H1 (cell line): ENCODE data around the gene SLC35B1. TPM values are rescaled to one million over a fixed set of nuclear protein-coding genes. Genes with fewer than 3 reads are reported as not detected.

Experiments used
- CTCF ChIA-PET: fragments of 300-600 bp; sonication (Branson Sonifier 250); formaldehyde crosslinking; loops from one replicate; lab custom pipeline; 2021; ENCODE audit not compliant: partially characterized antibody; lab: Charles Lee
- POLR2A ChIA-PET: fragments of 300-600 bp; sonication (Branson Sonifier 250); formaldehyde crosslinking; loops from one replicate; lab custom pipeline; 2021; ENCODE audit warnings: inconsistent platforms; ENCODE audit not compliant: partially characterized antibody; lab: Charles Lee
- DNase-seq, 2 experiments: peaks; one replicate each; pipeline versions ENCODE4 v3.0.0 to v3.0.0-alpha.2; 2010 to 2022; ENCODE audit warnings: low spot score in 2 of 2, low read depth in 1 of 2, mixed read lengths in 1 of 2
- FAIRE-seq: peaks from 2 replicates; lab custom pipeline; 2011; peaks lifted over from hg19 to GRCh38; lab: Jason Lieb, UNC
- H2AFZ ChIP-seq: 2 replicates; pipeline ENCODE4 v1.8.1; 2012; ENCODE audit warnings: low read length, inconsistent platforms
- H2AK5ac ChIP-seq: 2 replicates; pipeline ENCODE4 v1.6.1; 2013; ENCODE audit warnings: low read depth, low read length
- H2BK120ac ChIP-seq: replicated peaks from 2 replicates; pipeline ENCODE3; 2013; ENCODE audit warnings: low read depth, low read length, inconsistent platforms
- H2BK12ac ChIP-seq: 2 replicates; pipeline ENCODE4 v1.6.1; 2013; ENCODE audit warnings: low read depth, low read length
- H2BK15ac ChIP-seq: 2 replicates; pipeline ENCODE4 v1.6.1; 2013; ENCODE audit warnings: low read length
- H2BK20ac ChIP-seq: 2 replicates; pipeline ENCODE4 v1.6.1; 2013; ENCODE audit warnings: low read length
- H2BK5ac ChIP-seq: 2 replicates; pipeline ENCODE4 v1.6.1; 2013; ENCODE audit warnings: low read depth, low read length
- H3K14ac ChIP-seq: 2 replicates; pipeline ENCODE4 v1.6.1; 2013; ENCODE audit warnings: inconsistent platforms; ENCODE audit not compliant: insufficient read length
- H3K18ac ChIP-seq: 2 replicates; pipeline ENCODE4 v1.6.1; 2013; ENCODE audit warnings: low read length; ENCODE audit errors: extremely low read depth
- H3K23ac ChIP-seq: 2 replicates; pipeline ENCODE4 v1.6.1; 2013; ENCODE audit warnings: inconsistent platforms; ENCODE audit not compliant: insufficient read length
- H3K23me2 ChIP-seq: 2 replicates; pipeline ENCODE4 v1.6.1; 2013; ENCODE audit warnings: low read depth, low read length
- H3K27ac ChIP-seq: 2 replicates; pipeline ENCODE4 v1.6.1; 2011; ENCODE audit warnings: low read depth, low read length, inconsistent platforms
- H3K27me3 ChIP-seq, 4 experiments: replicated peaks in 1 of 4; 1 replicate in 1 of 4; 2 replicates in 3 of 4; pipeline versions ENCODE4 v1.6.1 to v1.8.1; 2011 to 2013; ENCODE audit warnings: low read length in 3 of 4, mild to moderate bottlenecking in 3 of 4, inconsistent platforms in 2 of 4, mixed read lengths in 2 of 4, moderate library complexity in 1 of 4; ENCODE audit not compliant: control insufficient read depth in 3 of 4, insufficient read depth in 3 of 4; ENCODE audit errors: extremely low read depth in 1 of 4
- H3K36me3 ChIP-seq, 4 experiments: 2 replicates each; pipeline versions ENCODE4 v1.6.1 to v1.8.1; 2011 to 2013; ENCODE audit warnings: mild to moderate bottlenecking in 4 of 4, low read length in 3 of 4, moderate library complexity in 2 of 4, control low read depth in 1 of 4, inconsistent platforms in 1 of 4; ENCODE audit not compliant: insufficient read depth in 4 of 4, control insufficient read depth in 2 of 4
- H3K4ac ChIP-seq: replicated peaks from 2 replicates; pipeline ENCODE3; 2013; ENCODE audit warnings: low read length, low read depth, mixed read lengths, inconsistent platforms; ENCODE audit not compliant: insufficient read length
- H3K4me1 ChIP-seq, 4 experiments: replicated peaks in 1 of 4; 1 replicate in 1 of 4; 2 replicates in 3 of 4; pipeline versions ENCODE4 v1.6.1 to v1.8.1; 2011 to 2013; ENCODE audit warnings: low read length in 3 of 4, inconsistent platforms in 2 of 4, mixed read lengths in 1 of 4; ENCODE audit not compliant: insufficient read depth in 4 of 4, control insufficient read depth in 3 of 4
- H3K4me2 ChIP-seq, 2 experiments: 2 replicates each; pipeline versions ENCODE4 v1.6.1 to v1.8.1; 2011 to 2013; ENCODE audit warnings: low read depth in 2 of 2, low read length in 2 of 2, control low read depth in 1 of 2, inconsistent platforms in 1 of 2, mild to moderate bottlenecking in 1 of 2; ENCODE audit not compliant: insufficient read depth in 1 of 2
- H3K4me3 ChIP-seq, 4 experiments: fragments of 200-600, 300-600 bp in 1 of 4; sonication (generic), shearing (Covaris generic), sonication (Bioruptor Twin) in 1 of 4; 2 replicates each; pipeline versions ENCODE4 v1.5.1 to v1.8.1; 2011 to 2016; ENCODE audit warnings: low read length in 4 of 4, low read depth in 3 of 4, control low read depth in 2 of 4, inconsistent platforms in 2 of 4, mild to moderate bottlenecking in 2 of 4, mixed read lengths in 1 of 4, moderate library complexity in 1 of 4; ENCODE audit not compliant: insufficient read depth in 2 of 4; ENCODE audit errors: extremely low read depth in 1 of 4
- H3K56ac ChIP-seq: replicated peaks from 2 replicates; pipeline ENCODE3; 2013; ENCODE audit warnings: low read depth, mild to moderate bottlenecking, mixed read lengths, low read length, inconsistent platforms; ENCODE audit not compliant: insufficient read length
- H3K79me1 ChIP-seq: 2 replicates; pipeline ENCODE4 v1.6.1; 2013; ENCODE audit warnings: low read depth, low read length, control low read depth
- H3K79me2 ChIP-seq, 2 experiments: 2 replicates each; pipeline versions ENCODE4 v1.6.1 to v1.8.1; 2012 to 2013; ENCODE audit warnings: low read length in 2 of 2, mild to moderate bottlenecking in 2 of 2, inconsistent platforms in 1 of 2; ENCODE audit not compliant: insufficient read depth in 2 of 2, control insufficient read depth in 1 of 2
- H3K9ac ChIP-seq, 4 experiments: replicated peaks in 1 of 4; 1 replicate in 1 of 4; 2 replicates in 3 of 4; pipeline versions ENCODE4 v1.6.1 to v1.8.1; 2011 to 2013; ENCODE audit warnings: low read depth in 3 of 4, low read length in 3 of 4, control low read depth in 2 of 4, mild to moderate bottlenecking in 2 of 4, moderate library complexity in 2 of 4, inconsistent platforms in 1 of 4; ENCODE audit errors: extremely low read depth in 1 of 4
- H3K9me3 ChIP-seq, 2 experiments: 2 replicates each; pipeline versions ENCODE4 v1.6.1 to v1.8.1; 2012 to 2013; ENCODE audit warnings: mild to moderate bottlenecking in 2 of 2, moderate library complexity in 2 of 2, control low read depth in 1 of 2, inconsistent platforms in 1 of 2, low read depth in 1 of 2, low read length in 1 of 2, mixed read lengths in 1 of 2; ENCODE audit not compliant: insufficient read depth in 2 of 2
- H4K20me1 ChIP-seq, 2 experiments: replicated peaks in 1 of 2; 2 replicates each; pipeline versions ENCODE3 to v1.8.1; 2011 to 2013; ENCODE audit warnings: inconsistent platforms in 2 of 2, low read length in 2 of 2, mild to moderate bottlenecking in 1 of 2; ENCODE audit not compliant: insufficient read depth in 2 of 2, control insufficient read depth in 1 of 2
- H4K5ac ChIP-seq: 2 replicates; pipeline ENCODE4 v1.6.1; 2013; ENCODE audit warnings: low read length, low read depth, mixed read lengths, inconsistent platforms; ENCODE audit not compliant: insufficient read length
- H4K8ac ChIP-seq: 2 replicates; pipeline ENCODE4 v1.8.0; 2013; ENCODE audit warnings: mild to moderate bottlenecking, moderate library complexity, low read length, inconsistent platforms; ENCODE audit not compliant: insufficient read depth; ENCODE audit errors: extremely low read depth
- H4K91ac ChIP-seq: replicated peaks from 2 replicates; pipeline ENCODE3; 2013; ENCODE audit warnings: low read length, mixed read lengths, inconsistent platforms; ENCODE audit not compliant: insufficient read length
- CHD1 ChIP-seq: IDR thresholded peaks from 2 replicates; pipeline ENCODE4 v1.6.1; 2012; ENCODE audit warnings: low read depth, low read length, improper control_type of control experiment
- CTCF ChIP-seq, 3 experiments: IDR thresholded peaks; 1 replicate in 2 of 3; 2 replicates in 1 of 3; pipeline versions ENCODE4 v1.5.1 to v1.6.1; 2011; ENCODE audit warnings: low read length in 3 of 3, mild to moderate bottlenecking in 3 of 3, inconsistent platforms in 2 of 3, low read depth in 1 of 3, moderate library complexity in 1 of 3; ENCODE audit not compliant: insufficient read depth in 1 of 3; ENCODE audit errors: control extremely low read depth in 1 of 3
- EZH2 ChIP-seq: fragments of 200-600 bp; sonication (generic); IDR thresholded peaks from 2 replicates; pipeline ENCODE4 v1.7.1; 2012; ENCODE audit warnings: low read depth, mild to moderate bottlenecking, moderate library complexity, low read length, inconsistent platforms; ENCODE audit not compliant: severe bottlenecking
- RAD21 ChIP-seq, 2 experiments: IDR thresholded peaks in 1 of 2; conservative IDR thresholded peaks in 1 of 2; 2 replicates each; pipeline ENCODE4 v1.6.1; 2011; ENCODE audit warnings: low read depth in 2 of 2, low read length in 2 of 2, improper control_type of control experiment in 1 of 2, inconsistent platforms in 1 of 2, mild to moderate bottlenecking in 1 of 2, moderate library complexity in 1 of 2
- WGBS, 2 experiments: shearing (Covaris generic) in 1 of 2; methylation state at CpG; one replicate each; pipeline versions ENCODE4 v1.1.6 to v1.1.7; 2013 to 2015; ENCODE audit warnings: low lambda C conversion rate in 2 of 2, mixed read lengths in 2 of 2, inconsistent platforms in 1 of 2, low coverage in 1 of 2, missing lambda C conversion rate in 1 of 2; ENCODE audit not compliant: insufficient replicate concordance in 2 of 2, insufficient coverage in 1 of 2, insufficient read length in 1 of 2; ENCODE audit errors: extremely low coverage in 1 of 2, missing lambda C conversion rate in 1 of 2; 5-methylcytosine and 5-hydroxymethylcytosine counted together
- polyA plus RNA-seq, 7 experiments: library from polyadenylated mRNA; depleted of rRNA in 3 of 7; stranded (reverse) in 5 of 7; unstranded in 2 of 7; fragments of >200 nt in 5 of 7; fragments of 200-250 nt in 2 of 7; gene quantifications; 1 replicate in 5 of 7; 2 replicates in 1 of 7; 4 replicates in 1 of 7; pipeline versions ENCODE4 v1.2.1 to v1.2.3, GENCODE V29; 2011 to 2013; ENCODE audit warnings: missing spikeins in 2 of 7, mixed read lengths in 2 of 7
- total RNA-seq: library from RNA; stranded (reverse); fragmentation: NEBNext Ultra II Directional; extraction: Animal tissue kit (Norgen Biotek cat#: 25700); gene quantifications from 2 replicates; pipeline ENCODE4 v1.2.1, GENCODE V29; 2021

SLC35B1 gene
- total and polyA plus RNA-seq, 2 of the 8 experiments (the other 6 are each of a cell fraction or from before 2014, with no cell fraction given) = 56.5 to 87.7 TPM

- no peak overlapping the region for H2AK5ac ChIP-seq
- FAIRE-seq (peak; percentile 45), DNase-seq (no peak)
- peaks cover 20 to 49% (median 45%) of the 10 kb centered on the region in 4 experiments for H3K36me3 ChIP-seq
- no peak overlapping the region for H3K9ac ChIP-seq
- H4K5ac ChIP-seq = no peak overlapping the region
- no peak overlapping the region for H3K4me3 ChIP-seq
- H3K18ac ChIP-seq = no peak overlapping the region
- H4K8ac ChIP-seq = no peak overlapping the region; the same call in 1 of the 2 replicates
- no peak overlapping the region for H2BK5ac ChIP-seq
- no peaks in the 10 kb centered on the region for H3K9me3 ChIP-seq
- ChIA-PET POLR2A (interaction anchor here (1.0 to 1.8 kb wide), 4 partner anchors 60 to 162 kb away, joined by 3 to 4 read pairs (median 4); partner anchors contain the start of gene FAM117A), CTCF (interaction anchor here (0.8 to 19.2 kb wide), 25 partner anchors 8 to 293 kb away, joined by 3 to 310 read pairs (median 4); partner anchors contain the start of genes NXPH3 and SPOP)
- no peaks in the 10 kb centered on the region for H4K20me1 ChIP-seq
- no peak overlapping the region for H3K4ac ChIP-seq
- H3K4me1 ChIP-seq = peaks cover 2 to 4% (median 3%) of the 10 kb centered on the region in 4 experiments; a peak in 6 of 7 replicates
- whole genome bisulfite sequencing, 2 experiments = 90% methylated on average over 6 of the region's 6 CpGs; no CpG with 5 or more reads in 1 of the 2 experiments
- no peak overlapping the region for H2BK15ac ChIP-seq
- H2BK12ac ChIP-seq = no peak overlapping the region
- no peak overlapping the region for H4K91ac ChIP-seq
- H3K79me1 ChIP-seq = no peaks in the 10 kb centered on the region; the same call in 1 of the 2 replicates
- TF ChIP-seq CTCF (IDR thresholded peaks at IDR 0.05; ENCODE audit: control extremely low read depth in 1 of 3, insufficient read depth in 1 of 3, low read depth in 1 of 3, low read length in 3 of 3) = peak; percentile 62 to 74 (median 63)
- peak; percentile 53 to 62 for TF ChIP-seq RAD21 (IDR thresholded peaks at IDR 0.05 in 1 of 2, conservative IDR thresholded peaks at IDR 0.05 in 1 of 2; ENCODE audit: low read depth in 2 of 2, low read length in 2 of 2)
- no peak for TF ChIP-seq EZH2
- TF ChIP-seq CHD1 = no peak
- no peaks in the 10 kb centered on the region for H3K27me3 ChIP-seq
- no peak overlapping the region for H3K4me2 ChIP-seq
- no peak overlapping the region for H3K56ac ChIP-seq
- no peak overlapping the region for H3K27ac ChIP-seq
- peaks cover 2 to 20% of the 10 kb centered on the region in 2 experiments; a peak in 3 of 4 replicates for H3K79me2 ChIP-seq
- H2AFZ ChIP-seq = no peak overlapping the region
- H2BK120ac ChIP-seq = no peak overlapping the region
- no peak overlapping the region for H2BK20ac ChIP-seq
- H3K23ac ChIP-seq = no peak overlapping the region
- H3K14ac ChIP-seq = no peak overlapping the region
- H3K23me2 ChIP-seq = peaks cover 6% of the 10 kb centered on the region; the same call in 1 of the 2 replicates
These were observed 4.0 kb downstream of the SLC35B1 start for GRCh38 chr17:49703557-49704277.
